ENCODE data around the gene POLR3H. TPM values are rescaled to one million over a fixed set of nuclear protein-coding genes. Genes with fewer than 3 reads are reported as not detected.

Gene POLR3H
- polyA plus RNA-seq, 1 donor (not counting 4 experiments of a cell fraction or from before 2014, with no cell fraction given) = 44.7 TPM

DNA sequence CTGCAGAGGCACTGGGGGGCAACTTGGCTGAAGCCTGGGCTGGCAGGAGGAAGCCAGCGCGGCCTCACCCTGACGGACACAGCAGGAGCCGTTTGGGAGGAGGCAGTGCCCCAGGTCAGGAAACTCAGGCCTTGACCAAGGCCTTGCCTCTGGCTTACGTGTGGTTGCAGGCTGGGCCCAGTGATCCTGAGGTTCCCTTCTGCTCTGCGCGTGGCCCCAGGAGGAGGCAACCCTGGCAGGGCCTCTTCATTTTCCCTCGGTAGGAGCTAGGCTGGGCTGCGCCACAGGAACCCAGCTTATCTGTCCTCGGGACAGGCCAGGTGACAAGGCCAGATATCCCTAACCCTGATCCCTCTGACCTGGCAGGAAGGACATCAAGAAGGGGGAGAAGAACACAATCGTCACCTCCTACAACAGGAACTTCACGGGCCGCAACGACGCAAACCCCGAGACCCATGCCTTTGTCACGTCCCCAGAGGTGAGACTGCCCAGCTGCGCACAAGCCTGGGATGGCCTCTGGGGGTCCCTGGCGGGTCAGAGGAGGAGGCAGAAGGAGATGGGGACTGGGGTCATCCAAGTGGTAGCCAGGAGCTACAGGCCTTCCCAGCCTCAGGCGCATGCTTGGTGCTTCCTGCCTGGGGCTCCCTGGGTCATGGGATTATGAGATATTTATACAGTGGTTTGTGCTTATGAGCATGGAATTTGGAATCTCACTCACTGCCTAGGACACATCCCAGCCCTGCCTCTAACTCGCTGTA is 20.6 kb downstream of the POLR3H start:
- Histone ChIP-seq H4K20me1 (ENCODE audit: control insufficient read depth, extremely low read depth, insufficient read depth, low read length) (no peaks in the 10 kb centered on the region), H3K4me1 (ENCODE audit: control insufficient read depth, extremely low read depth, insufficient read depth, low read length) (no peaks in the 10 kb centered on the region), H3K27ac (ENCODE audit: control insufficient read depth, insufficient read depth, low read length) (no peak overlapping the region), H3K79me2 (ENCODE audit: control insufficient read depth, insufficient read depth, low read length) (no peaks in the 10 kb centered on the region), H3K9ac (ENCODE audit: control insufficient read depth, extremely low read depth, insufficient read depth, low read length) (no peak overlapping the region), H3K27me3 (ENCODE audit: control insufficient read depth, extremely low read depth, insufficient read depth, low read length) (no peaks in the 10 kb centered on the region), H3K9me3 (ENCODE audit: control insufficient read depth, low read depth, low read length) (no peaks in the 10 kb centered on the region), H3K4me3 (ENCODE audit: control insufficient read depth in 2 of 3, extremely low read depth in 1 of 3, insufficient read depth in 2 of 3, low read depth in 1 of 3, low read length in 3 of 3) (no peak overlapping the region), H2AFZ (ENCODE audit: control insufficient read depth, low read length) (no peak overlapping the region), H3K36me3 (ENCODE audit: control insufficient read depth in 2 of 2, extremely low read depth in 1 of 2, insufficient read depth in 2 of 2, low read length in 2 of 2) (peaks cover 32 to 44% of the 10 kb centered on the region in 2 experiments), H3K9me1 (ENCODE audit: control insufficient read depth, extremely low read depth, insufficient read depth, low read length) (peaks cover 3% of the 10 kb centered on the region), H3K4me2 (ENCODE audit: control insufficient read depth, extremely low read depth, insufficient read depth, low read depth, low read length) (no peak overlapping the region)
- TF ChIP-seq EZH2 (IDR thresholded peaks at IDR 0.05; ENCODE audit: low read length) = no peak
- TF ChIP-seq, protein P1, sequence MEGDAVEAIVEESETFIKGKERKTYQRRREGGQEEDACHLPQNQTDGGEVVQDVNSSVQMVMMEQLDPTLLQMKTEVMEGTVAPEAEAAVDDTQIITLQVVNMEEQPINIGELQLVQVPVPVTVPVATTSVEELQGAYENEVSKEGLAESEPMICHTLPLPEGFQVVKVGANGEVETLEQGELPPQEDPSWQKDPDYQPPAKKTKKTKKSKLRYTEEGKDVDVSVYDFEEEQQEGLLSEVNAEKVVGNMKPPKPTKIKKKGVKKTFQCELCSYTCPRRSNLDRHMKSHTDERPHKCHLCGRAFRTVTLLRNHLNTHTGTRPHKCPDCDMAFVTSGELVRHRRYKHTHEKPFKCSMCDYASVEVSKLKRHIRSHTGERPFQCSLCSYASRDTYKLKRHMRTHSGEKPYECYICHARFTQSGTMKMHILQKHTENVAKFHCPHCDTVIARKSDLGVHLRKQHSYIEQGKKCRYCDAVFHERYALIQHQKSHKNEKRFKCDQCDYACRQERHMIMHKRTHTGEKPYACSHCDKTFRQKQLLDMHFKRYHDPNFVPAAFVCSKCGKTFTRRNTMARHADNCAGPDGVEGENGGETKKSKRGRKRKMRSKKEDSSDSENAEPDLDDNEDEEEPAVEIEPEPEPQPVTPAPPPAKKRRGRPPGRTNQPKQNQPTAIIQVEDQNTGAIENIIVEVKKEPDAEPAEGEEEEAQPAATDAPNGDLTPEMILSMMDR (optimal IDR thresholded peaks at IDR 0.05 in 1 of 3, IDR thresholded peaks at IDR 0.05 in 1 of 3, conservative IDR thresholded peaks at IDR 0.05 in 1 of 3; ENCODE audit: extremely low read depth in 1 of 3, insufficient read depth in 2 of 3, low read length in 3 of 3) = no peak
- FAIRE-seq (no peak), DNase-seq (ENCODE audit: low read depth, low spot score) (no peak)
- dilution Hi-C loops (cut with MboI; ENCODE audit: extremely low pct_ligation_motif_present, low sequenced_read_pairs) = no loop called here

- H3K27me3 ChIP-seq (ENCODE audit: control insufficient read depth, extremely low read depth, insufficient read depth, low read length) = no peaks in the 10 kb centered on the region
- H3K4me2 ChIP-seq (ENCODE audit: control insufficient read depth, extremely low read depth, insufficient read depth, low read depth, low read length) = no peak overlapping the region
- no peak overlapping the region for H3K9ac ChIP-seq (ENCODE audit: control insufficient read depth, extremely low read depth, insufficient read depth, low read length)
- H3K9me1 ChIP-seq (ENCODE audit: control insufficient read depth, extremely low read depth, insufficient read depth, low read length) = no peaks in the 10 kb centered on the region
- H3K27ac ChIP-seq (ENCODE audit: control insufficient read depth, insufficient read depth, low read length) = no peak overlapping the region
- no peaks in the 10 kb centered on the region for H3K79me2 ChIP-seq (ENCODE audit: control insufficient read depth, insufficient read depth, low read length)
- dilution Hi-C loops (cut with MboI; ENCODE audit: extremely low pct_ligation_motif_present, low sequenced_read_pairs) = no loop called here
- peaks cover 27 to 40% of the 10 kb centered on the region in 2 experiments for H3K36me3 ChIP-seq (ENCODE audit: control insufficient read depth in 2 of 2, extremely low read depth in 1 of 2, insufficient read depth in 2 of 2, low read length in 2 of 2)
- no peaks in the 10 kb centered on the region for H4K20me1 ChIP-seq (ENCODE audit: control insufficient read depth, extremely low read depth, insufficient read depth, low read length)
- H3K4me1 ChIP-seq (ENCODE audit: control insufficient read depth, extremely low read depth, insufficient read depth, low read length) = peaks cover 2% of the 10 kb centered on the region
- DNase-seq (ENCODE audit: low read depth, low spot score) = no peak
- no peaks in the 10 kb centered on the region for H3K9me3 ChIP-seq (ENCODE audit: control insufficient read depth, low read depth, low read length)
- no peak overlapping the region for H2AFZ ChIP-seq (ENCODE audit: control insufficient read depth, low read length)
- no peak overlapping the region for H3K4me3 ChIP-seq (ENCODE audit: control insufficient read depth in 2 of 3, extremely low read depth in 1 of 3, insufficient read depth in 2 of 3, low read depth in 1 of 3, low read length in 3 of 3)
- FAIRE-seq = no peak
- TF ChIP-seq EZH2 (IDR thresholded peaks at IDR 0.05; ENCODE audit: low read length) = no peak
- TF ChIP-seq, protein P1 (optimal IDR thresholded peaks at IDR 0.05 in 1 of 3, IDR thresholded peaks at IDR 0.05 in 1 of 3, conservative IDR thresholded peaks at IDR 0.05 in 1 of 3; ENCODE audit: extremely low read depth in 1 of 3, insufficient read depth in 2 of 3, low read length in 3 of 3) = no peak
Observed at GRCh38 chr22:41522813-41523212, 21.5 kb downstream of the POLR3H start.
